ENCODE data around the gene AP1G1. TPM values are rescaled to one million over a fixed set of nuclear protein-coding genes. Genes with fewer than 3 reads are reported as not detected.
"Not testable (repeated sequence)": the region's sequence is repeated elsewhere in the genome, so short reads cannot be mapped to it uniquely, and the experiment has no call there.

The AP1G1 gene
- polyA plus RNA-seq, 6 donors from 2014 or later = 5.6 to 17.6 (median 14.8) TPM

DNA sequence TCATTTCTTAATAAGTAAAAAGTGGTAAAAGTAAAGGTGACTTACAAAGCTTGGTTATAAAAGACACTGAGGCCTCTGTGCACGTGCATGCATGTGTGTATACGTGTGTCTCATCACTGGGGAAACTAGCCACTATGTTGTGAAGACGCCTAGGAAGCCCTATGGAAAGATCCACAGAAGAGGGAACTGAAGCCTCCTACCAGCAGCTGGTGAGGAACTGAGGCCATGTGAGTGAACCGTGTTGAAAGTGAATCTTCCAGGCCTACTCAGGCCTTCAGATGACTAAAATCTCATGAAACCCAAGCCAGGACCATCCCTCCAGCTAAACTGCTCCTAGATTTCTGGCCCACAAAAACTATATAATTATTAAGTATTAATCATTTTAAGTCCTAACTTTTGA, 107.8 kb downstream of the AP1G1 start:
- Mint-ChIP-seq H3K36me3 (peaks cover 0 to 14% of the 10 kb centered on the region in 2 donors), H3K4me3 (peak overlapping the region in 1 of 8 donors; percentile 47), H3K4me1 (peaks cover 7 to 32% (median 17%) of the 10 kb centered on the region in 3 donors), H3K9me3 (no peaks in the 10 kb centered on the region), H3K27me3 (no peaks in the 10 kb centered on the region), H3K27ac (no peak overlapping the region)
- DNase-seq (no peak), ATAC-seq (ENCODE audit: low read depth in 2 of 2) (no peak)

DNA sequence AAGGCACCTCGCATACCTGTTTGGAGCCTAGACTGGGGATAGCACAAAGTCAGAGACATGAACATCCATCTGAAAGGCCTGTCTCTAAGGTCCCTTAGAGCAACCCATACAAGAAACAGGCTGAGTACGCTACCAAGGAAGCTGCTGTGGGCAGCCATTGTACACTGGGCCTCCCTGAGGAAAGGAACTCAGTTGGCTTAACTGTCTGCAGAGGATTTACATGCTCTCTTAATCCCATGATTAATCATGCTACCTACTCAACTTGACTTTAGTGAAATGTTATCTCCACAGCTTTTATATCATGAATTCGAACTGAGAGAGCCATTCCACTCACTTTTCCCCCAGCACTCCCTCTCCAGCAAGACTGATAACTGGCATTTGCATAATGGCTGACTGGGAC, 110.1 kb downstream of the AP1G1 start:
- DNase-seq (no peak), ATAC-seq (ENCODE audit: low read depth in 2 of 2) (no peak)
- H3K36me3 Mint-ChIP-seq = peaks cover 0 to 14% of the 10 kb centered on the region in 2 donors
- H3K27ac Mint-ChIP-seq = peak overlapping the region in 3 of 6 donors; percentile 21 to 59 (median 28)
- no peak overlapping the region for H3K4me3 Mint-ChIP-seq
- no peaks in the 10 kb centered on the region for H3K27me3 Mint-ChIP-seq
- H3K4me1 Mint-ChIP-seq = peaks cover 3 to 24% (median 20%) of the 10 kb centered on the region in 3 donors
- H3K9me3 Mint-ChIP-seq = no peaks in the 10 kb centered on the region

GRCh38 chr16:71693164-71693563, 115.5 kb downstream of the AP1G1 start:
- DNase-seq = peak; percentile 39
- H3K9me3 Mint-ChIP-seq = no peaks in the 10 kb centered on the region
- no peaks in the 10 kb centered on the region for H3K27me3 Mint-ChIP-seq
- H3K36me3 Mint-ChIP-seq = peaks cover 5 to 7% of the 10 kb centered on the region in 2 donors
- ATAC-seq (ENCODE audit: low read depth in 2 of 2) = peak; percentile 82 to 96
- H3K27ac Mint-ChIP-seq = peak overlapping the region in 4 of 6 donors; percentile 1 to 60 (median 43)
- peak overlapping the region in 7 of 8 donors; percentile 16 to 58 (median 24) for H3K4me3 Mint-ChIP-seq
- peaks cover 16 to 27% (median 23%) of the 10 kb centered on the region in 3 donors for H3K4me1 Mint-ChIP-seq

DNA sequence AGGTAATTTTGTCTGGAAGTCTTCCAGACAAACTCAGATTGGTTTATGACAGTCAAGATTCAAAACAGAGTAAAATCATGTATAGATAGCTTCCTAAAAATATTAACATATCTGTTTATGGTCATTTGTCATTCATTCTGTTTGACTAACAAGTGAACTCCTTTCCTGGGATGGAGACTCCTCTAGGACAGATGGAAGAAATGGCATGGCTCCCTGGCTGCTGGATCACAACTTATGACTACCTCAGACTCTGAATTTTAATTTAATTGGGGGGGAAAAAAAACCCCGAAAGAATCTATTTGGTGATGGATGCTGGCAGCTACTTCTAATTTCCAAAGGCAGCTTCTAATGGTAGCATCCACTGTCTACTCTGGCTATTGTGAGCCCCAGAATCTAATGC, 118.7 kb downstream of the AP1G1 start:
- Mint-ChIP-seq H3K9me3 (no peaks in the 10 kb centered on the region), H3K27ac (peak overlapping the region in 1 of 6 donors; percentile 43), H3K27me3 (no peaks in the 10 kb centered on the region), H3K4me3 (no peak overlapping the region), H3K36me3 (peaks cover 8 to 13% of the 10 kb centered on the region in 2 donors), H3K4me1 (peaks cover 14 to 19% (median 16%) of the 10 kb centered on the region in 3 donors)
- no peak for ATAC-seq (ENCODE audit: low read depth in 2 of 2)
- DNase-seq = no peak

DNA sequence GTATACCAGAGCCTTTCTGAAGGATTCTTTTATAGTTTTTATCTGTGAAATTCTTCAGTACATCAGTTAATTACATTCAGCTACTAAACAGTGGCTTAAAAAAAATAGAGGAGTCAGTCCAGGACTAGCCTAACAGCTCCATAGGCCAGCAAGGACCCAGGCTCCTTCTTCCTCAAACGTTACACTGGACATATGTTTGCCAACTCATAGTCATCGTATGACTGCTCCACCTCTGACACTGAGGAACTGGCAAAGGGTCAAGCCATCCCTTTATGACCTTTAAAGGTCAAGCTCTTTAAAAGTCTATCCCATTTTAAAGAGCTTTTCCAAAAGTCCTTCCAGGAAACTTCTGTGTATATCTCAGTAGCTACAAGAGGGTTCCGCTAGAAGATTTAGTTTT, 120.8 kb downstream of the AP1G1 start:
- H3K4me1 Mint-ChIP-seq = peaks cover 3 to 7% (median 7%) of the 10 kb centered on the region in 3 donors
- H3K4me3 Mint-ChIP-seq = no peak overlapping the region
- H3K9me3 Mint-ChIP-seq = no peaks in the 10 kb centered on the region
- no peak for DNase-seq
- peak overlapping the region in 1 of 6 donors; percentile 14 for H3K27ac Mint-ChIP-seq
- no peaks in the 10 kb centered on the region for H3K27me3 Mint-ChIP-seq
- H3K36me3 Mint-ChIP-seq = peaks cover 15 to 22% of the 10 kb centered on the region in 2 donors
- no peak for ATAC-seq (ENCODE audit: low read depth in 2 of 2)

DNA sequence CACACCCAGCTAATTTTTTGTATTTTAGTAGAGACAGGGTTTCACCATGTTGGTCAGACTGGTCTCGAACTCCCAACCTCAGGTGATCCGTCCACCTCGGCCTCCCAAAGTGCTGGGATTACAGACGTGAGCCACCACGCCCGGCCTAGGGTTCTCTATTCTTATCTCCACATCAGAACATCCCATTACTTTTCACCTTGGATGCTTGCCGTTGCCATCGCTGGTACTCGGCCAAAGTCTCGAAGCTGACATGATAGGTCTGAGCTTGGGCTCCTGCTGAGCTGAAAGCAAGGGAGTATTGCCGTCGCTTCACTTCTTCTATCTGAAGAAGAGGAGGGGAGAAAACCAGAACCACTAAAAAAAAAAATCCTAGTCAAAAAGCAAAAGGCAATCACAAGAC, 124.4 kb downstream of the AP1G1 start:
- Mint-ChIP-seq H3K27ac (peak overlapping the region in 1 of 6 donors; percentile 56), H3K36me3 (peaks cover 15 to 31% of the 10 kb centered on the region in 2 donors)
- H3K4me3 Mint-ChIP-seq; ATAC-seq (ENCODE audit: low read depth in 2 of 2); H3K9me3 Mint-ChIP-seq; H3K27me3 Mint-ChIP-seq; H3K4me1 Mint-ChIP-seq; DNase-seq: not testable (repeated sequence)

DNA sequence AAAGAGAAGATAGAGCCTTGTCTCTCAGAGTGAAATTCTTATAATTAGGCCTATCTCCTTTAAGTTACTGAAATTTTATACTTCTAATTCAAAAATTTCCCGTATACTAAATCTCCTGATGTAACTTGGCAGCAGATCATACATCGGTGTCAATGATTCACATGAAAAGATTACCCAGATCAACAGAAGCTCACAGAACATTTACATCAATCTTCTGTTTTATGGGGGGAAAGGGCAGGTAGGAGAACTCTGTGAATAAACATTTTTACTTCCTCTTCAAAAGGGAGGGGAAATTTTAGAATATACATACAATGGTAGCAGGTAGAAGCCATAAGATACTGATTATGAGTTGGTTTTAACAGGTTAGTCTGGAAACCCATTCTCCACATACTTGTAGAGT, 127.3 kb downstream of the AP1G1 start:
- no peak overlapping the region for H3K4me3 Mint-ChIP-seq
- no peaks in the 10 kb centered on the region for H3K4me1 Mint-ChIP-seq
- H3K27ac Mint-ChIP-seq = no peak overlapping the region
- DNase-seq (no peak), ATAC-seq (ENCODE audit: low read depth in 2 of 2) (no peak)
- no peaks in the 10 kb centered on the region for H3K27me3 Mint-ChIP-seq
- no peaks in the 10 kb centered on the region for H3K9me3 Mint-ChIP-seq
- H3K36me3 Mint-ChIP-seq = peaks cover 8 to 37% of the 10 kb centered on the region in 2 donors

Other genes starting within 250 kb of the AP1G1 start
- under 1 TPM in 4 of 6 donors, not detected in 2; 0.07 to 0.74 (median 0.12) TPM for gene TAT, start 231.7 kb downstream of the AP1G1 start, polyA plus RNA-seq (ENCODE audit: low read depth in 6 of 6)
- not detected for gene MARVELD3, start 182.7 kb downstream of the AP1G1 start, polyA plus RNA-seq (ENCODE audit: low read depth in 6 of 6)
- gene PHLPP2, start 84.1 kb downstream of the AP1G1 start, polyA plus RNA-seq (ENCODE audit: low read depth in 6 of 6) = 1 to 10 TPM; 1.1 to 6.6 (median 4.0) TPM
- gene ATXN1L, start 37.1 kb upstream of the AP1G1 start, polyA plus RNA-seq (ENCODE audit: low read depth in 6 of 6) = 10 to 100 TPM in 3 of 6 donors, 1 to 10 TPM in 3; 7.2 to 44.9 (median 10.2) TPM
- gene ZNF821, start 75.3 kb upstream of the AP1G1 start, polyA plus RNA-seq (ENCODE audit: low read depth in 6 of 6) = 10 to 100 TPM; 19.0 to 34.4 (median 26.9) TPM
- gene IST1, start 86.7 kb upstream of the AP1G1 start, polyA plus RNA-seq (ENCODE audit: low read depth in 6 of 6) = 100 to 1,000 TPM; 138 to 178 (median 155) TPM
- gene PKD1L3, start 191.6 kb upstream of the AP1G1 start, polyA plus RNA-seq (ENCODE audit: low read depth in 6 of 6) = not detected
- 10 to 100 TPM in 2 of 6 donors, 1 to 10 TPM in 4; 4.3 to 13.0 (median 9.0) TPM for gene DHODH, start 199.9 kb upstream of the AP1G1 start, polyA plus RNA-seq (ENCODE audit: low read depth in 6 of 6)
- gene HP, start 245.7 kb upstream of the AP1G1 start, polyA plus RNA-seq (ENCODE audit: low read depth in 6 of 6) = under 1 TPM in 2 of 6 donors, not detected in 4; 0.38 to 0.53 TPM

All from naive B cell (primary cell).